Natural killer cell (primary cell): ENCODE data around the gene ACTN4. TPM values are rescaled to one million over a fixed set of nuclear protein-coding genes. Genes with fewer than 3 reads are reported as not detected.

Experiments used
- ATAC-seq, 3 donors: fragments of 150-1000 bp in 2 of 3; fragments of 200-7000 bp in 1 of 3; cut with Tn5 transposase; 1 replicate in 1 of 3; 2 replicates in 2 of 3; pipeline ENCODE4 v1.10.0; 2021; ENCODE audit warnings: mild to moderate bottlenecking in 2 of 3, moderate library complexity in 2 of 3
- DNase-seq, 2 donors: peaks; one replicate each; pipeline versions ENCODE4 v3.0.0 to v3.0.0-alpha.2; 2013 to 2021; ENCODE audit warnings: mixed read lengths in 1 of 2
- H3K27ac ChIP-seq: one replicate; pipeline ENCODE4 v1.5.1; 2013; ENCODE audit warnings: mild to moderate bottlenecking, low read length
- H3K27me3 ChIP-seq: one replicate; pipeline ENCODE4 v1.6.1; 2013; ENCODE audit warnings: low read length; ENCODE audit not compliant: control insufficient read depth, insufficient read depth
- H3K36me3 ChIP-seq: one replicate; pipeline ENCODE4 v1.6.1; 2013; ENCODE audit warnings: low read length; ENCODE audit not compliant: control insufficient read depth, insufficient read depth
- H3K4me1 ChIP-seq: one replicate; pipeline ENCODE4 v1.6.1; 2013; ENCODE audit warnings: low read length; ENCODE audit not compliant: control insufficient read depth, insufficient read depth
- H3K4me3 ChIP-seq: one replicate; pipeline ENCODE4 v1.5.1; 2013; ENCODE audit warnings: low read length
- H3K9me3 ChIP-seq: one replicate; pipeline ENCODE4 v1.6.1; 2013; ENCODE audit warnings: low read length; ENCODE audit not compliant: control insufficient read depth, insufficient read depth
- H3K27ac Mint-ChIP-seq, 2 donors: one replicate each; pipeline ENCODE4 v1.8.0; 2022; ENCODE audit warnings: mild to moderate bottlenecking in 2 of 2, mixed read lengths in 2 of 2, moderate library complexity in 1 of 2
- H3K27me3 Mint-ChIP-seq, 2 donors: one replicate each; pipeline ENCODE4 v1.8.0; 2022; ENCODE audit warnings: low read depth in 2 of 2, mixed read lengths in 2 of 2
- H3K36me3 Mint-ChIP-seq: one replicate; pipeline ENCODE4 v1.8.0; 2022; ENCODE audit warnings: mixed read lengths
- H3K4me1 Mint-ChIP-seq, 2 donors: one replicate each; pipeline ENCODE4 v1.8.0; 2022; ENCODE audit warnings: mixed read lengths in 2 of 2
- H3K4me3 Mint-ChIP-seq: one replicate; pipeline ENCODE4 v1.8.0; 2022; ENCODE audit warnings: mild to moderate bottlenecking, moderate library complexity, mixed read lengths
- H3K9me3 Mint-ChIP-seq, 2 donors: one replicate each; pipeline ENCODE4 v1.8.0; 2022; ENCODE audit warnings: mixed read lengths in 2 of 2
- CTCF ChIP-seq: fragments of 200-600 bp; IDR thresholded peaks from one replicate; pipeline ENCODE4 v1.8.0; 2022; ENCODE audit warnings: antibody characterized with exemption
- WGBS: methylation state at CpG from one replicate; pipeline ENCODE4 v1.1.7; 2013; ENCODE audit warnings: missing lambda C conversion rate; ENCODE audit not compliant: insufficient coverage; 5-methylcytosine and 5-hydroxymethylcytosine counted together
- intact Hi-C: fragments of 100-400 bp; cut with micrococcal nuclease; formaldehyde crosslinking; loops from one replicate; pipeline ENCODE4 v1.14.2; 2022
- total RNA-seq, 4 donors: library from RNA; stranded (reverse); fragments of 120-200 nt in 1 of 4; gene quantifications; one replicate each; pipeline versions ENCODE4 v1.2.3 to v1.2.4, GENCODE V29; 2013 to 2022

Gene ACTN4
- total RNA-seq, 3 donors from 2014 or later (not counting 1 experiment from before 2014, with no cell fraction given): 443 to 595 (median 541) TPM

DNA sequence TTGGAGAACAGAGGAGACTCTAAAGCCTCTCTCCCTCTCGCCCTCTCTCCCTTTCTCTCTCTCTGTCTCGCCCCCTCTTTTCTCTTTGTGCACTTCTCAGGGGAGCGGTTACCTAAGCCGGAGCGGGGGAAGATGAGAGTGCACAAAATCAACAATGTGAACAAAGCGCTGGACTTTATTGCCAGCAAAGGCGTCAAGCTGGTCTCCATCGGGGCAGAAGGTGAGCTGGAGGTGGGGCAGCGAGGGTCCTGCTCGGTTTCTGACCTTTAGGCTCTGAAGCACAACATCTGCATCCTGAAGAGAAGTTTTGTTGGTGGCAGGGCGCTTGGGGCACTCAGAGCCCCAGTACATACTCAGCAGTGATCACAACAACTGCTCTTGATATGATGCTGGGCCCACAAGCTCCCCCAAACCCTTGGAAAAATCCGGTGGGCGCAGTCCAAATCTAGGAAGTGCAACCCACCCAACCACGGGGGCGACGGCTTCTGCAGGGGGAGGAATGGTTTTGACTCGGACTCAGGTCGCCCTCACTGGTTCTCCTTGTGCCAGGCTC lies 53.5 kb downstream of the ACTN4 start:
- Mint-ChIP-seq H3K4me1 (peaks cover 44 to 49% of the 10 kb centered on the region in 2 donors), H3K36me3 (no peaks in the 10 kb centered on the region), H3K27me3 (no peaks in the 10 kb centered on the region), H3K9me3 (no peaks in the 10 kb centered on the region), H3K27ac (peak overlapping the region in 1 of 2 donors; percentile 93), H3K4me3 (no peak overlapping the region)
- no peak for TF ChIP-seq CTCF
- intact Hi-C loops: no loop called here
- 97% methylated on average over 18 of the region's 18 CpGs for WGBS
- Histone ChIP-seq H3K4me1 (peaks cover 52% of the 10 kb centered on the region), H3K27me3 (no peaks in the 10 kb centered on the region), H3K4me3 (no peak overlapping the region), H3K9me3 (no peaks in the 10 kb centered on the region), H3K36me3 (peaks cover 60% of the 10 kb centered on the region), H3K27ac (no peak overlapping the region)
- no peak for ATAC-seq
- DNase-seq: no peak

DNA sequence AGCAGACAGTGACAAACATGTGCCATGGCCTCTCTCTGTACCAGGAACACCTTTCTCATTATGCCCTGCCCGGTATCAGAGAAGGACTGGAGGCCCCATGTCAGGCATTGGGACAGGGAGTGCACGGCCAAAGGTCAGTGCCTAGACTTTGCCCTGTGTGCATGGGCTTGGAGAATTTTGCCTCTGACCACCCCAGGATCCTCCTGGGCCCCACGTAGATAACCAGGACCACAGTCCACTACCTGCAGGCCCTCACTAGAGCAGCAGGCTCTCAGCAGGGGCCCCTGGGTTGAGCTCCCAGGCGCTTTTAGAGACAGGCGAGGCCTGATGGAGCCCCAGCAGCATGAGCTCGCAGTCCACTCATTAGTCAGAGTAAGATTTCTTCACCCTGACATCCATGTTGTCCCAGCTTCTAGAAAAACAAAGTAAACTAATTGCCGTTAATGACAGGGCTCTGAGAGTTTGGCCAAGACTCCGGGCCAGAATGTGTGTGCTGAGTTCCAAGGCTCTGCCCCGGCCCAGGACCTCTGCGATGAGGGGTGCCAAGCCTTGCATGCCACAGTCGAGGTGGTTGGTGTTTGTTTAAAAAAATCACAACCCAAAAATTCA lies 54.1 kb downstream of the ACTN4 start:
- H3K9me3 Mint-ChIP-seq: no peaks in the 10 kb centered on the region
- H3K36me3 Mint-ChIP-seq: no peaks in the 10 kb centered on the region
- ATAC-seq (no peak), DNase-seq (no peak)
- Histone ChIP-seq H3K4me1 (peaks cover 47% of the 10 kb centered on the region), H3K27ac (no peak overlapping the region), H3K9me3 (no peaks in the 10 kb centered on the region), H3K27me3 (no peaks in the 10 kb centered on the region), H3K36me3 (peaks cover 64% of the 10 kb centered on the region), H3K4me3 (no peak overlapping the region)
- no peak overlapping the region for H3K4me3 Mint-ChIP-seq
- WGBS: 92% methylated on average over 11 of the region's 11 CpGs
- intact Hi-C loops: no loop called here
- no peaks in the 10 kb centered on the region for H3K27me3 Mint-ChIP-seq
- H3K27ac Mint-ChIP-seq: no peak overlapping the region
- H3K4me1 Mint-ChIP-seq: peaks cover 38 to 43% of the 10 kb centered on the region in 2 donors
- no peak for TF ChIP-seq CTCF

- no peak overlapping the region for H3K4me3 Mint-ChIP-seq
- H3K36me3 ChIP-seq: peaks cover 65% of the 10 kb centered on the region
- H3K27me3 ChIP-seq: no peaks in the 10 kb centered on the region
- 97% methylated on average over 14 of the region's 14 CpGs for WGBS
- H3K9me3 Mint-ChIP-seq: no peaks in the 10 kb centered on the region
- no peaks in the 10 kb centered on the region for H3K36me3 Mint-ChIP-seq
- peaks cover 41% of the 10 kb centered on the region for H3K4me1 ChIP-seq
- H3K4me3 ChIP-seq: no peak overlapping the region
- no peak for TF ChIP-seq CTCF
- intact Hi-C loops: no loop called here
- H3K9me3 ChIP-seq: no peaks in the 10 kb centered on the region
- no peak overlapping the region for H3K27ac ChIP-seq
- ATAC-seq (no peak), DNase-seq (no peak)
- no peaks in the 10 kb centered on the region for H3K27me3 Mint-ChIP-seq
- peaks cover 31 to 36% of the 10 kb centered on the region in 2 donors for H3K4me1 Mint-ChIP-seq
- H3K27ac Mint-ChIP-seq: no peak overlapping the region
Observed at GRCh38 chr19:38702278-38702677, 54.8 kb downstream of the ACTN4 start.

DNA sequence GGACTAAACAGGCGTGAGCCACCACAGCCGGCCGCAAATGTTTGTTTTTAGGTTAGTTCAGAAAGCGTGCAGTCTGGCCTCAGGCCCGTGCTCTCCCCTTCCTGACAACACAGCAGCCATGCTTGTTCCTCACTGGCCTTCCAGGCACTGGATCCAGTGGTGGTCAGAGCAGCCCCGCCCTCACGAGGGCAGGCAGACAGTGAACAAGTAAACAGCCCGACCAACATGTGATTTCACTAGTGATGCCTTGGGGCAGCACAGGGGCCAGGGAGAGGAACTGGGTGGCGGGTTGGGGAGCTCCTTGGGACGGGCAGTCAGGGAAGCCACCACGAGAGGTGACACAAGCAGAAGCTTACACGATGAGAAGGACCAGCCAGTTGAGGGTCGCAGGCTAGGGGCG lies 56.1 kb downstream of the ACTN4 start:
- H3K27ac ChIP-seq: no peak overlapping the region
- 96% methylated on average over 14 of the region's 14 CpGs for WGBS
- no peak overlapping the region for H3K4me3 Mint-ChIP-seq

More for the DNA sequence above, 56.1 kb downstream of the ACTN4 start:
- H3K4me1 Mint-ChIP-seq: peaks cover 21 to 29% of the 10 kb centered on the region in 2 donors
- DNase-seq (no peak), ATAC-seq (no peak)
- H3K27me3 ChIP-seq: no peaks in the 10 kb centered on the region
- no peak for TF ChIP-seq CTCF
- no peaks in the 10 kb centered on the region for H3K9me3 ChIP-seq
- H3K27me3 Mint-ChIP-seq: no peaks in the 10 kb centered on the region
- peaks cover 35% of the 10 kb centered on the region for H3K4me1 ChIP-seq
- peak overlapping the region; percentile 46 to 64 for H3K27ac Mint-ChIP-seq
- no peaks in the 10 kb centered on the region for H3K36me3 Mint-ChIP-seq
- H3K9me3 Mint-ChIP-seq: no peaks in the 10 kb centered on the region
- intact Hi-C loops: no loop called here
- no peak overlapping the region for H3K4me3 ChIP-seq
- peaks cover 77% of the 10 kb centered on the region for H3K36me3 ChIP-seq
